Stomach (tissue), 4 donors: ENCODE data around the gene ADORA1.

Experiments
- CTCF ChIP-seq, 7 experiments: fragments of 450-650 bp in 4 of 7; fragments of 200-600 bp in 3 of 7; sonication (generic) in 3 of 7; IDR thresholded peaks; one replicate each; pipeline ENCODE4 v1.5.1; 2016 to 2019; ENCODE audit warnings: antibody characterized with exemption in 7 of 7, control low read depth in 2 of 7, mild to moderate bottlenecking in 1 of 7
- EP300 ChIP-seq: sonication (generic); formaldehyde crosslinking; IDR thresholded peaks from one replicate; pipeline ENCODE4 v1.6.1; 2017; ENCODE audit warnings: antibody characterized with exemption
- POLR2A ChIP-seq, 4 donors: fragments of 450-650 bp; IDR thresholded peaks; one replicate each; pipeline ENCODE4 v1.6.1; 2016; ENCODE audit warnings: antibody characterized with exemption in 4 of 4, control low read depth in 2 of 4, mild to moderate bottlenecking in 1 of 4, moderate library complexity in 1 of 4
- POLR2AphosphoS5 ChIP-seq, 3 donors: sonication (generic); formaldehyde crosslinking; IDR thresholded peaks; one replicate each; pipeline ENCODE4 v1.6.1; 2016; ENCODE audit warnings: antibody characterized with exemption in 3 of 3

DNA sequence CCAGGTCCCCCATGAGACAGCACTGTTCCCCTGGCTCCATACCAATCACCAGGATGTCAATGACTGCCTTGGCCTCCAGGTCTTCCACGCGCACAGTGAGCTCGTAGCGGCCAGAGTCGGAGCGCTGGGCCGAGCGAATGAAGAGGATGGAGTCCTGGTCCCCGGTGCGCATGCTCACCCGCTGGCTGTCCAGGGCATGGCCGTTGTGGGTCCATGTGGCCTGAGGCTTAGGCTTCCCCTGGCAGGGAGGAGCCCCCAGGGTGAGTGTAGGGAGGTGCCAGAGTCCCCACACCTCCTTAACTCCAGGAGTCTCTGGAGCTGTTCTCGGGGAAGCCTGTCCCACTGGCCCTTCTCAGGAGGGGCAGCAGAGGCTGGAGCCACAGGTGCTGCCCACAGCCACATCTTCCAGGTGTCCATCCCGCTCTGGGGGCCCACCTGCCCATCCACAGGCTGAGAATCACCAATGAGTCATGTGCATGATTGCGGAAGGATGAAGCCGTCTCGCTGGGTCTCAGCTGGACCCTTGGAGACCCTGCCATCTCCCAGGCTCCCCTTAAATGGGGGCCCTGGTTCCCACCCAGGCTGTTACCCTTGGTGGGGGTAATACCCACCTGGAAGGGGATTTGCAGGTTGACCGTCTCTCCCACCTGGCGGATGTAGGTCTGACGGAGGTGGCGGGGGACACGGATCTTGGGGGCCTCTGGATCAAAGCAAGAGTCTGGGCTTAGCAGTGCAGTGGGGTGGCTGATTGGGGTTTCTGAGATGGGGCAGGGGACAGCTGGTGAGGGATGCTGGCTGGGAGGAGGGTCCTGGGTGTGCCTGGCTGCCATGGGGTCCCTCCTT lies 44.0 kb downstream of the ADORA1 start:
- TF ChIP-seq CTCF (IDR thresholded peaks at IDR 0.05) (no peak), POLR2AphosphoS5 (IDR thresholded peaks at IDR 0.05) (no peak), POLR2A (IDR thresholded peaks at IDR 0.05) (no peak), EP300 (no peak)
